Keratinocyte (primary cell): ENCODE measurements around the gene NPAS3. TPM values are rescaled to one million over a fixed set of nuclear protein-coding genes. Genes with fewer than 3 reads are reported as not detected.

Experiments
- DNase-seq: peaks from one replicate; pipeline ENCODE4 v3.0.0-alpha.2; 2011; ENCODE audit warnings: low read depth, missing footprints, low spot score
- FAIRE-seq: peaks from 2 replicates; lab custom pipeline; 2011; peaks lifted over from hg19 to GRCh38; lab: Jason Lieb, UNC
- H2AFZ ChIP-seq: 2 replicates; pipeline ENCODE4 v1.6.0; 2012; ENCODE audit warnings: low read length, control low read depth, inconsistent platforms; ENCODE audit not compliant: control insufficient read depth
- H3K27ac ChIP-seq: 2 replicates; pipeline ENCODE4 v1.5.1; 2011; ENCODE audit warnings: low read length; ENCODE audit not compliant: control insufficient read depth, insufficient read depth
- H3K27me3 ChIP-seq: 3 replicates; pipeline ENCODE4 v1.6.0; 2011; ENCODE audit warnings: low read length; ENCODE audit not compliant: control insufficient read depth, insufficient read depth; ENCODE audit errors: extremely low read depth
- H3K36me3 ChIP-seq, 2 experiments: 2 replicates in 1 of 2; 3 replicates in 1 of 2; pipeline ENCODE4 v1.5.1; 2011; ENCODE audit warnings: low read length in 2 of 2, mild to moderate bottlenecking in 1 of 2; ENCODE audit not compliant: control insufficient read depth in 2 of 2, insufficient read depth in 2 of 2; ENCODE audit errors: extremely low read depth in 1 of 2
- H3K4me1 ChIP-seq: 3 replicates; pipeline ENCODE4 v1.5.1; 2011; ENCODE audit warnings: low read length; ENCODE audit not compliant: control insufficient read depth, insufficient read depth; ENCODE audit errors: extremely low read depth
- H3K4me2 ChIP-seq: 3 replicates; pipeline ENCODE4 v1.6.0; 2011; ENCODE audit warnings: low read depth, low read length; ENCODE audit not compliant: control insufficient read depth, insufficient read depth; ENCODE audit errors: extremely low read depth
- H3K4me3 ChIP-seq, 3 experiments: fragments of 200-600 bp in 1 of 3; sonication (generic) in 1 of 3; 2 replicates in 2 of 3; 3 replicates in 1 of 3; pipeline ENCODE4 v1.5.1; 2011 to 2016; ENCODE audit warnings: low read length in 3 of 3, mild to moderate bottlenecking in 3 of 3, control low read depth in 2 of 3, inconsistent platforms in 1 of 3, low read depth in 1 of 3, mixed read lengths in 1 of 3, mixed run types in 1 of 3, moderate library complexity in 1 of 3; ENCODE audit not compliant: control insufficient read depth in 2 of 3, insufficient read depth in 2 of 3; ENCODE audit errors: extremely low read depth in 1 of 3
- H3K79me2 ChIP-seq: 2 replicates; pipeline ENCODE4 v1.6.0; 2012; ENCODE audit warnings: low read length; ENCODE audit not compliant: control insufficient read depth, insufficient read depth
- H3K9ac ChIP-seq: 3 replicates; pipeline ENCODE4 v1.6.0; 2011; ENCODE audit warnings: low read length; ENCODE audit not compliant: control insufficient read depth, insufficient read depth; ENCODE audit errors: extremely low read depth
- H3K9me1 ChIP-seq: 3 replicates; pipeline ENCODE4 v1.6.0; 2011; ENCODE audit warnings: low read length; ENCODE audit not compliant: control insufficient read depth, insufficient read depth; ENCODE audit errors: extremely low read depth
- H3K9me3 ChIP-seq: 2 replicates; pipeline ENCODE4 v1.5.1; 2012; ENCODE audit warnings: low read depth, low read length; ENCODE audit not compliant: control insufficient read depth
- H4K20me1 ChIP-seq: 3 replicates; pipeline ENCODE4 v1.6.0; 2011; ENCODE audit warnings: low read length; ENCODE audit not compliant: control insufficient read depth, insufficient read depth; ENCODE audit errors: extremely low read depth
- EZH2 ChIP-seq: IDR thresholded peaks from one replicate; pipeline ENCODE4 v1.6.1; 2012; ENCODE audit warnings: inconsistent platforms, mild to moderate bottlenecking, low read length, moderate library complexity
- dilution Hi-C: fragments of 300-500 bp; cut with MboI; formaldehyde crosslinking; loops from one replicate; pipeline ENCODE4 v1.7.0; 2020; ENCODE audit warnings: low sequenced_read_pairs; ENCODE audit not compliant: extremely low pct_ligation_motif_present
- polyA plus RNA-seq, 5 experiments: library from polyadenylated mRNA; depleted of rRNA in 3 of 5; stranded (reverse) in 3 of 5; stranded (forward) in 1 of 5; unstranded in 1 of 5; fragments of >200 nt; gene quantifications; 1 replicate in 1 of 5; 2 replicates in 3 of 5; 3 replicates in 1 of 5; pipeline versions ENCODE4 v1.2.1 to v1.2.3, GENCODE V29; 2011 to 2012; ENCODE audit warnings: missing spikeins in 2 of 5, low read depth in 1 of 5, low replicate concordance in 1 of 5
- TF ChIP-seq, protein P1 (sequence below), 3 experiments: IDR thresholded peaks in 1 of 3; conservative IDR thresholded peaks in 1 of 3; optimal IDR thresholded peaks in 1 of 3; 2 replicates in 2 of 3; 3 replicates in 1 of 3; pipeline versions ENCODE3 to v1.5.1; 2011; ENCODE audit warnings: low read length in 3 of 3, mild to moderate bottlenecking in 3 of 3, moderate library complexity in 2 of 3, control low read depth in 1 of 3, inconsistent platforms in 1 of 3; ENCODE audit not compliant: insufficient read depth in 2 of 3; ENCODE audit errors: extremely low read depth in 1 of 3

NPAS3 gene
- polyA plus RNA-seq, 1 donor (not counting 4 experiments of a cell fraction or from before 2014, with no cell fraction given): 0.07 TPM

DNA sequence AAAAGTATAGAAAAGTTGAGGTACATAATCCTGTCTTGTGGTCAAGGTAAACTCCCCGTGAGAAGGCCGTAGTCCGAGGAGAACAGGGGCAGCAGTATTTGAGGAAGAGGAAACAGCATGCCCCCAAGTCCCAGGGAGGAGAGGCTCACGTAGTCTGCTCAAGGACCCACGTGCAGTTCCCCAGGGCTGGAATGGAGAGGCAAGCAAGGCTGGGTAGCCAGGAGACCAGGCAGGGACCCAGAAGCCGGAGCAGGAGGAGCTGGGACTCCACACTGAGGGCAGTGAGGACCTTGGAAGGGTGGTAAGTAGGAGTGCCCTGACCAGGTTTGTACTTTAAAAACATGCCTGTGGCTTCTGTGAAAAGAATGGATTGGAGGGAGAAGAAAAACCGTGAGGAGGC lies 912.1 kb downstream of the NPAS3 start:
- H3K9ac ChIP-seq: no peak overlapping the region
- no peaks in the 10 kb centered on the region for H3K9me1 ChIP-seq
- H3K36me3 ChIP-seq: no peaks in the 10 kb centered on the region
- H3K27ac ChIP-seq: no peak overlapping the region
- H3K79me2 ChIP-seq: no peaks in the 10 kb centered on the region
- TF ChIP-seq EZH2: no peak
- TF ChIP-seq, protein P1, sequence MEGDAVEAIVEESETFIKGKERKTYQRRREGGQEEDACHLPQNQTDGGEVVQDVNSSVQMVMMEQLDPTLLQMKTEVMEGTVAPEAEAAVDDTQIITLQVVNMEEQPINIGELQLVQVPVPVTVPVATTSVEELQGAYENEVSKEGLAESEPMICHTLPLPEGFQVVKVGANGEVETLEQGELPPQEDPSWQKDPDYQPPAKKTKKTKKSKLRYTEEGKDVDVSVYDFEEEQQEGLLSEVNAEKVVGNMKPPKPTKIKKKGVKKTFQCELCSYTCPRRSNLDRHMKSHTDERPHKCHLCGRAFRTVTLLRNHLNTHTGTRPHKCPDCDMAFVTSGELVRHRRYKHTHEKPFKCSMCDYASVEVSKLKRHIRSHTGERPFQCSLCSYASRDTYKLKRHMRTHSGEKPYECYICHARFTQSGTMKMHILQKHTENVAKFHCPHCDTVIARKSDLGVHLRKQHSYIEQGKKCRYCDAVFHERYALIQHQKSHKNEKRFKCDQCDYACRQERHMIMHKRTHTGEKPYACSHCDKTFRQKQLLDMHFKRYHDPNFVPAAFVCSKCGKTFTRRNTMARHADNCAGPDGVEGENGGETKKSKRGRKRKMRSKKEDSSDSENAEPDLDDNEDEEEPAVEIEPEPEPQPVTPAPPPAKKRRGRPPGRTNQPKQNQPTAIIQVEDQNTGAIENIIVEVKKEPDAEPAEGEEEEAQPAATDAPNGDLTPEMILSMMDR (optimal IDR thresholded peaks at IDR 0.05 in 1 of 3, IDR thresholded peaks at IDR 0.05 in 1 of 3, conservative IDR thresholded peaks at IDR 0.05 in 1 of 3; ENCODE audit: extremely low read depth in 1 of 3, insufficient read depth in 2 of 3, low read length in 3 of 3): no peak
- no peaks in the 10 kb centered on the region for H3K9me3 ChIP-seq
- dilution Hi-C loops: no loop called here
- H2AFZ ChIP-seq: no peak overlapping the region
- no peak for DNase-seq
- no peaks in the 10 kb centered on the region for H3K4me1 ChIP-seq
- H3K4me3 ChIP-seq: no peak overlapping the region
- FAIRE-seq: no peak
- H3K4me2 ChIP-seq: no peak overlapping the region
- no peaks in the 10 kb centered on the region for H4K20me1 ChIP-seq
- H3K27me3 ChIP-seq: no peaks in the 10 kb centered on the region

DNA sequence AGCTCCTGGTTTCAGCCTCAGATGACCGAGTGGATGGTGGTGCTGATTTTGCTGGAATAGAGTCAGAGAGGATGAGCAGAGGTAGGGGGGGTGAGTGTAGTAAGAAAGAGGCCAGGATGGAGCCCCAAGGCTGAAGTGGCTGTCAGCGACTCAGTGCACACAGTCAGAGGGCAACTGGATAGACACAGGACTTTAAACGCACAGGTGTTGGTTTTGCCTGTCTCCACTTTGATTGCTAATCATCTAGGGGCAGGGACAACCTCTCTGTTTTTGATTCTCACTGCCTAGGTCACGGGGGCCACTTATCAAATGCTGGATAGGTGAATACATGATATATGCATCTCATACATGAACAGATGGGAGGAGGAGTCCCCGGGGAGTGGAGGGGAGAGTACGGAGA lies 912.7 kb downstream of the NPAS3 start:
- FAIRE-seq (no peak), DNase-seq (no peak)
- Histone ChIP-seq H3K9ac (no peak overlapping the region), H3K27me3 (no peaks in the 10 kb centered on the region), H3K27ac (no peak overlapping the region), H3K9me3 (no peaks in the 10 kb centered on the region), H3K4me1 (no peaks in the 10 kb centered on the region), H3K36me3 (no peaks in the 10 kb centered on the region), H4K20me1 (no peaks in the 10 kb centered on the region), H3K79me2 (no peaks in the 10 kb centered on the region), H2AFZ (no peak overlapping the region), H3K4me2 (no peak overlapping the region), H3K4me3 (no peak overlapping the region), H3K9me1 (no peaks in the 10 kb centered on the region)
- dilution Hi-C loops: no loop called here
- TF ChIP-seq, protein P1 (optimal IDR thresholded peaks at IDR 0.05 in 1 of 3, IDR thresholded peaks at IDR 0.05 in 1 of 3, conservative IDR thresholded peaks at IDR 0.05 in 1 of 3; ENCODE audit: extremely low read depth in 1 of 3, insufficient read depth in 2 of 3, low read length in 3 of 3): no peak
- no peak for TF ChIP-seq EZH2
